Body of pancreas (tissue), 4 donors: ENCODE data around the gene FAM13B.
"Not testable (repeated sequence)": the region's sequence is repeated elsewhere in the genome, so short reads cannot be mapped to it uniquely, and the experiment has no call there.

Experiments used
- CTCF ChIP-seq, 7 experiments: fragments of 450-650 bp in 4 of 7; fragments of 200-600 bp in 3 of 7; sonication (generic) in 3 of 7; IDR thresholded peaks; one replicate each; pipeline ENCODE4 v1.5.1; 2016 to 2019; ENCODE audit warnings: antibody characterized with exemption in 7 of 7
- POLR2A ChIP-seq, 3 donors: fragments of 450-650 bp; IDR thresholded peaks; one replicate each; pipeline ENCODE4 v1.6.1; 2016; ENCODE audit warnings: antibody characterized with exemption in 3 of 3, mild to moderate bottlenecking in 2 of 3

- not testable (repeated sequence) for TF ChIP-seq CTCF, POLR2A (IDR thresholded peaks at IDR 0.05)
Measured at GRCh38 chr5:138028262-138028970, 4.5 kb downstream of the FAM13B start.
